Kidney tubule cell (primary cell): ENCODE results near the gene B4GALT3.

Experiments used
- DNase-seq: peaks from one replicate; pipeline ENCODE4 v3.0.0-alpha.2; 2018; ENCODE audit warnings: low spot score

The B4GALT3 gene

GRCh38 chr1:161127649-161128048 is 49.7 kb downstream of the B4GALT3 start:
- no peak for DNase-seq

GRCh38 chr1:161122967-161123366 is 54.3 kb downstream of the B4GALT3 start:
- DNase-seq: no peak

- no peak for DNase-seq
Measured at GRCh38 chr1:161121834-161122233, 55.5 kb downstream of the B4GALT3 start.
